ENCODE results near the gene ARHGAP33. TPM values are rescaled to one million over a fixed set of nuclear protein-coding genes. Genes with fewer than 3 reads are reported as not detected.

Gene ARHGAP33
- total and polyA plus RNA-seq, 10 of the 15 experiments (the other 5 are each of a cell fraction or from before 2014, with no cell fraction given): 0.05 to 22.9 (median 2.3) TPM; not detected in 1

DNA sequence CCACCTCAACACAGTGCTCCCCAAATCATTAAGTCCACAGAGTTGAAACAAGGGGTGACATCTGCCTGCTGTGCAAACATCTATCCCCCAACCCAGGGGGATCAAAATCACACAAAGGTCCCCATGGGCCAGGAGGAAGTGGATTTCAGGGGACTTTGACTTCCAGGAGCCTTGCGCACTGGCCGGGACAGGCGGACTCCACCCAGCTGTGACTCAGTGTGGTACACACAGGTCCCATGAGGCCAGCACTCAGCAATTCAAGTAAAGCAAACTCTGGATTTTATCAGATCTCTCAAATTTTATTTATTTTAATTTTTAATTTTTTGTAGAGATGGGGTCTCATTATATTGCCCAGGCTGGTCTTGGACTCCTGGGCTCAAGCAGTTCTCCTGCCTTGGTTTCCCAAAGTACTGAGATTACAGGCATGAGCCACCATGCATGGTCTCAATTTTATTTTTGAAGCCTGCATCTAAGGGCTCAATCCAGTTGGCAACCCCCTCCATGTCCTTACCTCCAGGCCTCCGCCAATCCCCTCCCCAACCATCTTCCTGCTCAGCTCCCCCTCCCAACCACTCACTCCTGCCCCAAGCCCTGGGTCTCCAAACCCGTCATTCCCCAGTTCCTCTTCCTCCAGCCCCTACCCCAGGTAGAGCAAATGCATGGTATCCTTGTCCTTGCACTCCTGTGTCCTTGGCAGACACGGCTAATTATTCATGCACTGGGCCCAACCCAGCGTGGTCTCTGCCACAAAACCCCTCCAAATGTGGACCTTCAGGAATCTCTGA lies 18.2 kb downstream of the ARHGAP33 start:
- no TSS peak for BruUV-seq (replicated peaks)
- TF ChIP-seq E2F8 (IDR thresholded peaks at IDR 0.05; ENCODE audit: low read depth, partially characterized antibody) (no peak), SKIL (IDR thresholded peaks at IDR 0.05; ENCODE audit: low read depth, poor library complexity, severe bottlenecking) (no peak), ZNF274 (IDR thresholded peaks at IDR 0.05; ENCODE audit: insufficient read depth, insufficient read length) (no peak), KLF5 (IDR thresholded peaks at IDR 0.05; ENCODE audit: partially characterized antibody) (no peak), MAX (IDR thresholded peaks at IDR 0.05; ENCODE audit: low read depth, low read length) (no peak), GABPA (IDR thresholded peaks at IDR 0.05; ENCODE audit: low read depth) (no peak), MTA3 (IDR thresholded peaks at IDR 0.05; ENCODE audit: borderline replicate concordance, low read length) (no peak), HCFC1 (IDR thresholded peaks at IDR 0.05; ENCODE audit: low read length) (no peak), ELK1 (IDR thresholded peaks at IDR 0.05; ENCODE audit: low read depth, low read length) (no peak)
- TF ChIP-seq, protein P1, sequence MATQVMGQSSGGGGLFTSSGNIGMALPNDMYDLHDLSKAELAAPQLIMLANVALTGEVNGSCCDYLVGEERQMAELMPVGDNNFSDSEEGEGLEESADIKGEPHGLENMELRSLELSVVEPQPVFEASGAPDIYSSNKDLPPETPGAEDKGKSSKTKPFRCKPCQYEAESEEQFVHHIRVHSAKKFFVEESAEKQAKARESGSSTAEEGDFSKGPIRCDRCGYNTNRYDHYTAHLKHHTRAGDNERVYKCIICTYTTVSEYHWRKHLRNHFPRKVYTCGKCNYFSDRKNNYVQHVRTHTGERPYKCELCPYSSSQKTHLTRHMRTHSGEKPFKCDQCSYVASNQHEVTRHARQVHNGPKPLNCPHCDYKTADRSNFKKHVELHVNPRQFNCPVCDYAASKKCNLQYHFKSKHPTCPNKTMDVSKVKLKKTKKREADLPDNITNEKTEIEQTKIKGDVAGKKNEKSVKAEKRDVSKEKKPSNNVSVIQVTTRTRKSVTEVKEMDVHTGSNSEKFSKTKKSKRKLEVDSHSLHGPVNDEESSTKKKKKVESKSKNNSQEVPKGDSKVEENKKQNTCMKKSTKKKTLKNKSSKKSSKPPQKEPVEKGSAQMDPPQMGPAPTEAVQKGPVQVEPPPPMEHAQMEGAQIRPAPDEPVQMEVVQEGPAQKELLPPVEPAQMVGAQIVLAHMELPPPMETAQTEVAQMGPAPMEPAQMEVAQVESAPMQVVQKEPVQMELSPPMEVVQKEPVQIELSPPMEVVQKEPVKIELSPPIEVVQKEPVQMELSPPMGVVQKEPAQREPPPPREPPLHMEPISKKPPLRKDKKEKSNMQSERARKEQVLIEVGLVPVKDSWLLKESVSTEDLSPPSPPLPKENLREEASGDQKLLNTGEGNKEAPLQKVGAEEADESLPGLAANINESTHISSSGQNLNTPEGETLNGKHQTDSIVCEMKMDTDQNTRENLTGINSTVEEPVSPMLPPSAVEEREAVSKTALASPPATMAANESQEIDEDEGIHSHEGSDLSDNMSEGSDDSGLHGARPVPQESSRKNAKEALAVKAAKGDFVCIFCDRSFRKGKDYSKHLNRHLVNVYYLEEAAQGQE (IDR thresholded peaks at IDR 0.05; ENCODE audit: low read depth, low read length): no peak

More for the DNA sequence above, 18.2 kb downstream of the ARHGAP33 start:
- no peaks in the 10 kb centered on the region for H3K36me3 ChIP-seq (ENCODE audit: control insufficient read depth in 2 of 2, insufficient read depth in 2 of 2, low read length in 1 of 2)
- no peaks in the 10 kb centered on the region for H3K9me3 ChIP-seq (replicated peaks; ENCODE audit: control insufficient read depth, insufficient read depth, low read length)
- no peaks in the 10 kb centered on the region for H3K79me2 ChIP-seq (ENCODE audit: control insufficient read depth, insufficient read depth, low read length)
- WGBS (ENCODE audit: insufficient coverage, insufficient replicate concordance, low lambda C conversion rate, missing lambda C conversion rate): 32% methylated on average over 7 of the region's 7 CpGs
- FAIRE-seq (no peak), DNase-seq (ENCODE audit: low read depth, low spot score) (no peak), ATAC-seq (no peak)
- H3K4me3 ChIP-seq: no peak overlapping the region
- ChIA-PET SMC1A (ENCODE audit: uncharacterized antibody, unreplicated experiment) (no interaction called here), POLR2A (no interaction called here), RAD21 (ENCODE audit: unreplicated experiment) (no interaction called here), CTCF (no interaction called here)
- H2AFZ ChIP-seq (ENCODE audit: control insufficient read depth, low read depth, low read length): no peak overlapping the region
- H3K9ac ChIP-seq (ENCODE audit: control insufficient read depth, insufficient read depth, low read length): no peak overlapping the region
- H3K27me3 ChIP-seq (replicated peaks in 1 of 2; ENCODE audit: control insufficient read depth in 2 of 2, insufficient read depth in 2 of 2, low read length in 1 of 2): peaks cover 0 to 2% of the 10 kb centered on the region in 2 experiments; a peak in 1 of 4 replicates
- no peaks in the 10 kb centered on the region for H4K20me1 ChIP-seq (ENCODE audit: control insufficient read depth, insufficient read depth)
- H3K27ac ChIP-seq (ENCODE audit: control insufficient read depth, insufficient read depth): no peak overlapping the region
- H3K4me2 ChIP-seq (ENCODE audit: control insufficient read depth, insufficient read depth): no peak overlapping the region
- H3K4me1 ChIP-seq (ENCODE audit: control insufficient read depth, insufficient read depth, low read length): no peaks in the 10 kb centered on the region
- intact Hi-C loops (cut with micrococcal nuclease; ENCODE audit: unreplicated experiment): no loop called here
- in situ Hi-C loops (cut with MboI): no loop called here
